Hair follicular keratinocyte (primary cell): ENCODE measurements around the gene GRB14. TPM values are rescaled to one million over a fixed set of nuclear protein-coding genes. Genes with fewer than 3 reads are reported as not detected.

Experiments used
- total RNA-seq: library from RNA; depleted of rRNA; stranded (reverse); fragments of >200 nt; gene quantifications from 2 replicates; pipeline ENCODE4 v1.2.3, GENCODE V29; 2015

The GRB14 gene
- total RNA-seq, result 8.9 and 15.4 TPM in 2 replicates

DNA sequence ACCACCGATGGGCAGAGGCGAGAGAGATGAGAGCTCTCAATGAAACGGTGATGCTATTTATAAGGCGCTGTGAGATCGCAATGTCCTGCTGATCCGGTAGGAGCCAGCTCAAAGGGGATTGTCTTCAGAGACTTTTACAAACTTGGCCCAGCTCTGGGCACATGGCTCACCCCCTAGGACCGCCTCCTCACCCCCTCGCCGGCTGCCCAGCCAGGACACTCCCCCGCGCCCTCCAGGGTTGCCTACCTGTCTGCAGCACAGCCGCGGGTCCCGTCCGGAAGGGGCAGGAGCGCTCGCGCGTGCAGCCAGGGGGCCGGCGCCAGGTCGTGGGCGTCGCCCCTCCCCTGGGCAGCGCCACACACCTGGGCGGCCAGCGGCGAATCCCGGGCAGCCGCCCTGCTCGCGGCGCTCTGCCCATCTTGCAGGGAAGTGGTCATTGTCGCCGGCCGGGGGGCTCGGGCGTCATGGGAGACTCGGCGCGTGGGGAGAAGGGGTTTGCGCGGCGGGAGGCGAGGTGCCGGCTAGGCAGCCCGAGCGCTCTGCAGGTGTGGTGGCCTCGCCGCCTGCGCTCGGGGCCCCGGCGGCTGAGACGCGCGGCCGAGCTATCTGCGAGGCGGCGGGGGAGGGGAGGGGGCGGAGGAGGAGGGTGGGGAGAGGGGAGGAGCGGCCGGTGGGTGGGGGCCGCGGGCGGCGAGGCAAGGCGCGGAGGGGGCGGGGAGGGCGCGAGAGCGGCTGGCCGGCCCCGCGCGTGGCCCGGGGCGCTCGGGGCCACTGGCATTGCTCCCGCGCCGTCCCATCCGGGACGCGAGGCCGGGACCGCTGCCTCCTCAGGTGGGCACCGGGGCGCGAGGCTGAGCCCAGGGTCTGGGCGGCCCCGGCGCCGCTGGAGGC, at the start of gene GRB14:
GRB14 (minus strand) TSS at position 610 of the 891 bp plus-strand sequence; CDS start at position 437, 173 bp downstream.

Other genes with a start within 250 kb of the GRB14 start
- 14.0 and 16.5 TPM in 2 replicates for gene COBLL1, start 220.3 kb upstream of the GRB14 start, total RNA-seq